Large intestine (tissue), 3 donors: ENCODE data around the gene AMOTL1. TPM values are rescaled to one million over a fixed set of nuclear protein-coding genes. Genes with fewer than 3 reads are reported as not detected.
A peak's percentile ranks its signal among the peaks of the same experiment; 100 is the strongest.

ENCODE experiments used
- DNase-seq, 2 donors: peaks; one replicate each; pipeline versions ENCODE4 v3.0.0 to v3.0.0-alpha.2; 2013
- H3K27ac ChIP-seq: one replicate; pipeline ENCODE4 v1.5.1; 2013; ENCODE audit warnings: low read length
- H3K27me3 ChIP-seq: 2 replicates; pipeline ENCODE4 v1.6.1; 2013; ENCODE audit warnings: low read length; ENCODE audit not compliant: control insufficient read depth, insufficient read depth
- H3K36me3 ChIP-seq: 2 replicates; pipeline ENCODE4 v1.6.1; 2013; ENCODE audit warnings: low read length; ENCODE audit not compliant: control insufficient read depth, insufficient read depth
- H3K4me1 ChIP-seq: one replicate; pipeline ENCODE4 v1.6.1; 2013; ENCODE audit warnings: low read length; ENCODE audit not compliant: control insufficient read depth, insufficient read depth
- H3K4me3 ChIP-seq: one replicate; pipeline ENCODE4 v1.5.1; 2013; ENCODE audit warnings: low read length
- H3K9me3 ChIP-seq: one replicate; pipeline ENCODE4 v1.6.1; 2013; ENCODE audit warnings: mild to moderate bottlenecking, low read depth, low read length, moderate library complexity; ENCODE audit not compliant: control insufficient read depth
- WGBS: methylation state at CpG from one replicate; pipeline ENCODE4 v1.1.5; 2013; ENCODE audit warnings: low lambda C conversion rate; ENCODE audit not compliant: insufficient coverage; 5-methylcytosine and 5-hydroxymethylcytosine counted together
- polyA plus RNA-seq: library from polyadenylated mRNA; unstranded; fragments of 120-200 nt; gene quantifications from one replicate; pipeline ENCODE4 v1.2.1, GENCODE V29; 2013

The AMOTL1 gene
- polyA plus RNA-seq, 1 donor = 15.5 TPM

DNA sequence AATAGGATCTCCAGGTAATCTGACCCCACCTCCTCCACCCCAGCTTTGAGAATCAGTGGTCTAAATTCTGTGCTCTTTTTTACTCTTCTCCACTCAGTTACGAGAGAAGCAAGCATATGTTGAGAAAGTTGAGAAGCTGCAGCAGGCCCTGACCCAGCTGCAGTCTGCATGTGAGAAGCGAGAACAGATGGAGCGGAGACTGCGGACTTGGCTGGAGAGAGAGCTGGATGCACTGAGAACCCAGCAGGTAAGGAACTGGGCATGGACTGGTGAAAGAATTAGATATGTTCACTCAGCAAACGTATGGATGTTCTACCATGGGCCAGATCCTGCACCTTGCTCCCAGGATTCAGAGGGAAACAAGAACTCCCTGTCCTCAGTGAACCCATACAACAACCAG lies 85.7 kb downstream of the AMOTL1 start:
- no peaks in the 10 kb centered on the region for H3K27me3 ChIP-seq
- no peaks in the 10 kb centered on the region for H3K4me1 ChIP-seq
- no CpG with 5 or more reads among the region's 5 CpGs for WGBS
- no peak overlapping the region for H3K4me3 ChIP-seq
- H3K9me3 ChIP-seq = no peaks in the 10 kb centered on the region
- peaks cover 56% of the 10 kb centered on the region for H3K36me3 ChIP-seq
- no peak for DNase-seq
- H3K27ac ChIP-seq = no peak overlapping the region

DNA sequence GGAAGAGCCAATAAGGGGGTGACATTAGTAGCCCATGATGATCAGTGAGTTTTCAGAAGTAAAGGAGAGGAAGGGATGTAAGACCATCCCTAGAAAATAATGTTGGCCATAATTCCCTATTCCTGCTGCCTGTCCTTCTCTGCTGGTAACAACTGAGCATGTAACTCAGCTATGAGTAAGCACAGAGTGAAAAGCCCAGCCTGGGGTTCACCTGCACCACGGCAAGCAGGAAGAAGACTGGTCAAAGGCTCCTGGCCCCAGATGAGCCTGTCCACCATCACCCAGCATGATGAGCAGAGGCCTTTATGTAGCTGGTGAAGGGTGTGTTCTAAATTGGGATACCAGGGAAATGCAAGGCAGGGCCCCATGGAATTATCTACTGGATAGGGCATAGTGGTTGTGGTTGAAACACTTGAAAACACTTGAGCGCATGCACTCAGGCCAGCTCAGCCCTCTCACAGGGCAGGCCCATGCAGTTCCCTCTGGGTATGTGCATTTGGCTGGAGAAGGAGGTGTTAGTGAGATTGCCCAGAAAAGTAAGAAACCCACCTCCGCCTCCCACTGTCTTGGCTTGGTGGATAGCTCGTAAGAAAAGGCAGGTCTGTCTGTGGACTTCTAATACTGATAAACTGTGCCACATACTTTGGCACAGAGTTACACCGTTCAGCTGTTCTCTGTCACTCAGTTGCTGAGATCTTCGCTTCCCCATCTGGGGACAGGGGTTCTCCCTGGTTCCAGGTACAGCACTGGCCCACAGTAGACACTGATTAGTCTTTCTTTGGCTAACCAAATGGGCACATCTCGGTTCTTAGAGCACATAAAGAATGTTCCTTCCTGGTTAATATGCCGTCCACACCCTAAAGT lies 86.8 kb downstream of the AMOTL1 start:
- Histone ChIP-seq H3K4me3 (no peak overlapping the region), H3K27me3 (no peaks in the 10 kb centered on the region), H3K9me3 (no peaks in the 10 kb centered on the region), H3K27ac (no peak overlapping the region), H3K4me1 (no peaks in the 10 kb centered on the region), H3K36me3 (peaks cover 63% of the 10 kb centered on the region)
- DNase-seq = no peak
- 100% methylated on average over 2 of the region's 8 CpGs for WGBS

DNA sequence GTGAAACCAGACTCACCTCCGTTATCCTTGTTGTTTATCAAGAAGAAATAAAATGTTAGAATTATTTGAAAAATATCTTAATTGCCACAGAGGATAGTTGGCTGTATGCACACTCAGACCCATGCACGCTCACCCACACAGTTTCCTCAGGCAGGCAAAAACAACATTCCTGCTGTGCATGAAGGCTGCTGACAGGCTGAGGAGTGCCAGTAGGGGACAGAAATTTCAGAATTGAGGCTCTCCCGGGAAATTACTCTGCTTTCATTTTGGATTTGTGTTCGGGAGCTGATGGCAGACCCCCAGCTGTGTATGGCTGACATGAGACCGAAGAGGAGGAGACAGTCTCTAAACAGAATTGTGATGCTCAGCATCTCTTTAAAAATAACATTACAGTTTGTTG lies 87.5 kb downstream of the AMOTL1 start:
- no peak overlapping the region for H3K4me3 ChIP-seq
- no peak for DNase-seq
- peaks cover 61% of the 10 kb centered on the region for H3K36me3 ChIP-seq
- no peaks in the 10 kb centered on the region for H3K4me1 ChIP-seq
- H3K27ac ChIP-seq = no peak overlapping the region
- no peaks in the 10 kb centered on the region for H3K9me3 ChIP-seq
- H3K27me3 ChIP-seq = no peaks in the 10 kb centered on the region
- 88% methylated on average over 1 of the region's 5 CpGs for WGBS

DNA sequence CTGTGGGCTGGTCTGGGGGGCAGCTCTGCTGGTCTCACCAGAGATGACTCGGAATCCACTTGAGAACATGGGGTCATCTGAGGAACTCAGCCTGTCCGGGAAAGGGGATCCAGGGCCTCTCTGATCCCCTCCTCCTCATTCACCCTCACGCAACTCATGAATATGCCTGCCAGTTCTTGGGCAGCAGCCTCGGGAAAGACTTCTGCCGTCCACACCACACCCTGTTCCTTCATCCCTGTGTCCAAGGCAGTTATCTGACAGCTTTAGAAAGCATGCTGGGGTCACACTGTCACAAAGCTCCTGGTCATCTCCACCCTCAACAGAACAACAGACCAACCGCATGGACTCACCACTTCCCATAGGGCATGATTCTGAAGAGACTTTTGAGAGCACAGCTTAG lies 88.3 kb downstream of the AMOTL1 start:
- DNase-seq = no peak
- Histone ChIP-seq H3K4me1 (no peaks in the 10 kb centered on the region), H3K27ac (no peak overlapping the region), H3K4me3 (no peak overlapping the region), H3K27me3 (no peaks in the 10 kb centered on the region), H3K9me3 (no peaks in the 10 kb centered on the region), H3K36me3 (peaks cover 62% of the 10 kb centered on the region)
- WGBS = no CpG with 5 or more reads among the region's 6 CpGs

DNA sequence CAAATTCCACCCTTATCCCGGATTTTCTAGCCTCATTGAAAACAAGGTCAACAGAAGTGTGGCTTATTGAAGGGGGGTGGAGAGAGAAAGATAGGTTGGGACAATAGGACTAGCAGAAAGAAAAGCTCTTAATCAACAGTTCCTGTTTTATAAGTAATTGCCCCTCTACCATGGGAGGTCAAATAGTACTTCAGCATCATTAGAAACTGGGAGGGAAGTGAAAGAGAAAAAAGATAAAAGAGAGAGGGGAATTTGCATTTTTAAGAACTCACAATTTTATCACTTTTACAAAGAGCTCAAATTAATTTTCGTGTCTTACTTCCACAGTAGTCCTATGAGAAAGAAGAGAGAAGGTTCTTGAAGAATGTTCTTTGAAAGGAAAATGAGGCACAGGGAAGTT lies 89.2 kb downstream of the AMOTL1 start:
- H3K27ac ChIP-seq = no peak overlapping the region
- no peak overlapping the region for H3K4me3 ChIP-seq
- DNase-seq = no peak
- WGBS = 100% methylated on average over 1 of the region's 2 CpGs
- H3K4me1 ChIP-seq = no peaks in the 10 kb centered on the region
- no peaks in the 10 kb centered on the region for H3K27me3 ChIP-seq
- H3K9me3 ChIP-seq = no peaks in the 10 kb centered on the region
- peaks cover 55% of the 10 kb centered on the region for H3K36me3 ChIP-seq

DNA sequence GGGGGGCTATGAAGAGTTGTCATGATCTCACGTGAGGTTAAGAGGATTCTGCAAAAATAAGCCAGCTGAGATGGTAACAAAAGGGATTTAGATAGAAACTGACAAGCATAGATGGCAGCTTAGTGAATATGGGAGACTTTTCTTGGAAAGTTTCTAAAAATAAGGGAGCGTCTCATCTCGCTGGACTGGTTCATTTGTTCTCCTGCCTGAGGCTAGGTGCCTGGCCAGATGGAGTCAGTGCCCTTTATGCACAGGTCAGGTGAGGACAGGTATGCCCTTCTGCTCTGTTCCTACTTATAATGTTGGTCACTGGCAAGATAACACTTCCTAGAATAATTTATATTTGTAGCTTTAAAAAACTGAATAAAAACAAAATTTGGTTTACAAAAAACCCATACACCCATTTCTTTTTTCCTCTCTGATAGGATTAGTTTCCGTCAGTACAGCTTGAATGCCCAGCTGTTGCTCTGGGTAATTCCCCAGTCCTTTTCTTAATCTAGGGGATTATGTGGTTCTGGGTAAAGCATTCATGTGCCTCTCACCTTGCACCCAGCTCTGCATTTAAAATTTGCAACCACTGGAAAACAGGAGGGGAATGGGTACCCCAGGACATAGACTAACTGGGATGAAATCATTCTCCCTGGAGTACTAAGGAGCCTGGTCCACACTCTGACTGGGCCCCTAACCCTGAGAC lies 90.0 kb downstream of the AMOTL1 start:
- Histone ChIP-seq H3K4me3 (no peak overlapping the region), H3K36me3 (peaks cover 54% of the 10 kb centered on the region), H3K27ac (peak overlapping the region; percentile 16), H3K27me3 (no peaks in the 10 kb centered on the region), H3K4me1 (no peaks in the 10 kb centered on the region), H3K9me3 (no peaks in the 10 kb centered on the region)
- WGBS = 94% methylated on average over 2 of the region's 4 CpGs
- DNase-seq = peak; percentile 30 to 47

DNA sequence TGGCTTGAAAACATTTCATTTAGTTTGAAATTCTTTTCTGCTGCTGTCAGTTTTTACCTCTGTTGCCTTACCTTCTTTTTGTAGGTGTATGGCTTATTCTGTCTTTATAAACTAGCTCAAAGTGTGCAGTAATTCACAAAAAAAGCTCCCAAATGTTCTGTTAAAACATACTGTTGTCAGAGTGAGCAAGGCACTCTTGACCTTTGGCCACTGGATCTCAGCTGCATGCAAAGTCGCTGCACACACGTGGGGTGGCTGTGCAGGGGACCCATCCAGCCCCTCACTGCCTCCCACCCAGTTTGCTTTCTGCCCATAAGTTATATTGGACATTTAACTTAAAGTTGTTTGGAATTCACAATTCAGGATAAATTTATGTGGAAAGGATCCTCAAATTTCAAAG lies 92.2 kb downstream of the AMOTL1 start:
- peaks cover 47% of the 10 kb centered on the region for H3K36me3 ChIP-seq
- WGBS = no CpG with 5 or more reads among the region's 2 CpGs
- no peak for DNase-seq

DNA sequence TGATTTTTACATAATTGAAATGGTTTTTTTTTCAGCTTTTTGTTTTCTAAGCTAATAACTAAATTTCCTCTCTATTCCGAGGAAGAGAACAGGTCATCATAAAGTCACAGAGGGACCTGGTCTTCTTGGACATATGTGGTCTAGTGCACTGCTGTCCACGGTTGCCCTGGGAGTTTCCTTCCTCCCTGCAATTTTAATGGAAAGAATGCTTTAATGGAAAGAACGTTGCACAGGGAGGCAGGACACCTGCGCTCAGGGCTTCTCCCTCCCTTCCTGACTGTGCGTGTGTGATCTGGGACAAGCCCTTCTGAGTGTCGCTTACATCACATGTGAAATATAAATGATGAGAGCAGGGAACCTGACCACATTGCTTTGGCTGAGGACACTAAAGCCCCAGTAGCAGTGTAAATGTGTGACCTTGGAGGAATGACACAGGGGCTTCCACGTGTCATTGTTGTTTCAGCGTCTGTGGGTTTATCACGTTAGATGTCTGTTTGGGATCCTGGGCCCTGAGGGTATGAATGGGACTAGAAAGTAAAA lies 93.2 kb downstream of the AMOTL1 start:
- no peaks in the 10 kb centered on the region for H3K27me3 ChIP-seq
- no peaks in the 10 kb centered on the region for H3K9me3 ChIP-seq
- H3K4me1 ChIP-seq = peaks cover 3% of the 10 kb centered on the region
- H3K36me3 ChIP-seq = peaks cover 51% of the 10 kb centered on the region
- DNase-seq = no peak
- WGBS = 100% methylated on average over 1 of the region's 9 CpGs
- H3K4me3 ChIP-seq = no peak overlapping the region
- no peak overlapping the region for H3K27ac ChIP-seq

More for the DNA sequence above, 92.2 kb downstream of the AMOTL1 start:
- H3K9me3 ChIP-seq = no peaks in the 10 kb centered on the region
- H3K4me3 ChIP-seq = no peak overlapping the region
- no peaks in the 10 kb centered on the region for H3K27me3 ChIP-seq
- peaks cover 3% of the 10 kb centered on the region for H3K4me1 ChIP-seq
- no peak overlapping the region for H3K27ac ChIP-seq

DNA sequence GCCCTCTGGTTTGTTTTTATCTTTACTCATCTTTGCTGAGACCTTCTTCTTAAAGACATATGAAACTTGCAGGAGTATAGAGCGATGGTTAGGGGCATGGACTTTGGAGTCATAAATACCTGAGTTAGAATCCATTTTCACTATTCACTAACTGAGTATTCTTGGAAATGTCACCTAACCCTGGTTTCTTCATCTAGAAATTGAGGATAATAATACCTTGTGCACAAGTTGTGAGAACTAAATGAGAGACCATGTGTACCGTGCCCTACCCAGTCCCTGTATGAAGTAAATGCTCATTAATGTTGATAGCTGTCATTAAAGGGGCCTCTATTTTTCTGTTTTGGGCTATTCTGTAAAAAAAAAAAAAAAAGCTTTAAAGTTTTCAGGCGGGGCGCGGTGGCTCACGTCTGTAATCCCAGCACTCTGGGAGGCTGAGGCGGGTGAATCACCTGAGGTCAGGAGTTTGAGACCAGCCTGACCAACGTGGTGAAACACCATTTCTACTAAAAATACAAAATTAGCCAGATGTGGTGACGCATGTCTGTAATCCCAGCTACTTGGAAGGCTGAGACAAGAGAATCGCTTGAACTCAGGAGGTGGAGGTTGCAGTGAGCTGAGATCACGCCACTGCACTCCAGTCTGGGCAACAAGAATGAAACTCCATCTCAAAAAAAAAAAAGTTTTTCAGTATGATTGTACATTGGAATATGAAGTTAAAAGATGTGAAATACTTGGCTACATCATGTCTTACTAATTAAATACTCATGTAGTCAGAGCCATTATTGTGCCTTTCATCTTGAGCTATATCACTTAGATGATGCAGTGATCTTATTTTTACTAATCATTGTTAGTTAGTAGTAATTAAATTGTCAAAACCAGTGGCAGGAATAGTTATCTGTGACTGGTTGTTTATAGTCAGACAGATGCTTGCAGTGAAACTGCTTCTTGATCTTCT lies 95.0 kb downstream of the AMOTL1 start:
- H3K36me3 ChIP-seq = peaks cover 58% of the 10 kb centered on the region
- H3K4me1 ChIP-seq = peaks cover 3% of the 10 kb centered on the region
- peak overlapping the region; percentile 67 for H3K27ac ChIP-seq
- no peaks in the 10 kb centered on the region for H3K27me3 ChIP-seq
- H3K4me3 ChIP-seq = no peak overlapping the region
- peak; percentile 54 to 69 for DNase-seq
- no peaks in the 10 kb centered on the region for H3K9me3 ChIP-seq
- 67% methylated on average over 1 of the region's 11 CpGs for WGBS
